SJSA1 (cell line): ENCODE results near the gene TMEM59L. TPM values are rescaled to one million over a fixed set of nuclear protein-coding genes. Genes with fewer than 3 reads are reported as not detected.

Experiments used
- DNase-seq, 2 experiments: peaks; one replicate each; pipeline ENCODE4 v3.0.0-alpha.2; 2015 to 2020; ENCODE audit warnings: low spot score in 2 of 2, low read depth in 1 of 2
- H3K27ac ChIP-seq: fragments of 250-450 bp; sonication (Bioruptor Pico); 2 replicates; pipeline ENCODE4 v1.5.1; 2020; ENCODE audit warnings: mild to moderate bottlenecking, moderate library complexity
- H3K27me3 ChIP-seq: fragments of 250-450 bp; sonication (Bioruptor Pico); replicated peaks from 2 replicates; pipeline ENCODE4 v1.5.1; 2020; ENCODE audit warnings: mild to moderate bottlenecking, moderate library complexity
- H3K36me3 ChIP-seq: fragments of 250-450 bp; sonication (Bioruptor Pico); 2 replicates; pipeline ENCODE4 v1.5.1; 2020; ENCODE audit warnings: mild to moderate bottlenecking
- H3K4me1 ChIP-seq: fragments of 250-450 bp; sonication (Bioruptor Pico); replicated peaks from 2 replicates; pipeline ENCODE4 v1.6.1; 2021; ENCODE audit warnings: mild to moderate bottlenecking
- H3K4me3 ChIP-seq: fragments of 250-450 bp; sonication (Bioruptor Pico); 2 replicates; pipeline ENCODE4 v1.5.1; 2020; ENCODE audit warnings: mild to moderate bottlenecking
- H3K9me3 ChIP-seq: fragments of 250-450 bp; sonication (Bioruptor Pico); replicated peaks from 2 replicates; pipeline ENCODE4 v1.5.1; 2020; ENCODE audit warnings: mild to moderate bottlenecking
- total RNA-seq: library from RNA; depleted of rRNA; stranded (reverse); fragments of >200 nt; shearing (Covaris generic); gene quantifications from 2 replicates; pipeline ENCODE4 v1.2.3, GENCODE V29; 2014

TMEM59L gene
- total RNA-seq, 1 experiment from 2014 or later, result not detected

GRCh38 chr19:18629166-18630088 lies 16.8 kb downstream of the TMEM59L start:
- H3K9me3 ChIP-seq, result no peaks in the 10 kb centered on the region; the same call in 1 of the 2 replicates
- no peak overlapping the region for H3K27ac ChIP-seq
- H3K27me3 ChIP-seq, result no peaks in the 10 kb centered on the region
- no peak for DNase-seq
- H3K36me3 ChIP-seq, result no peaks in the 10 kb centered on the region
- no peaks in the 10 kb centered on the region for H3K4me1 ChIP-seq
- H3K4me3 ChIP-seq, result no peak overlapping the region

GRCh38 chr19:18633321-18633720 lies 20.7 kb downstream of the TMEM59L start:
- Histone ChIP-seq H3K4me1 (peaks cover 3% of the 10 kb centered on the region; the same call in 1 of the 2 replicates), H3K36me3 (no peaks in the 10 kb centered on the region)
- no peak for DNase-seq

GRCh38 chr19:18634612-18635297 lies 22.1 kb downstream of the TMEM59L start:
- DNase-seq, result no peak

More at GRCh38 chr19:18633321-18633720, 20.7 kb downstream of the TMEM59L start:
- Histone ChIP-seq H3K4me3 (no peak overlapping the region), H3K9me3 (no peaks in the 10 kb centered on the region), H3K27me3 (0 out of 2 replicates have a peak, but pooled peaks cover 8% of the 10 kb centered on the region), H3K27ac (no peak overlapping the region)

GRCh38 chr19:18635831-18636182 lies 23.1 kb downstream of the TMEM59L start:
- peaks cover 3% of the 10 kb centered on the region; the same call in 1 of the 2 replicates for H3K4me1 ChIP-seq
- DNase-seq, result no peak
- no peak overlapping the region for H3K27ac ChIP-seq
- H3K9me3 ChIP-seq, result no peaks in the 10 kb centered on the region
- no peaks in the 10 kb centered on the region for H3K36me3 ChIP-seq
- no peak overlapping the region for H3K4me3 ChIP-seq
- 0 out of 2 replicates have a peak, but pooled peaks cover 8% of the 10 kb centered on the region for H3K27me3 ChIP-seq

More at GRCh38 chr19:18634612-18635297, 22.1 kb downstream of the TMEM59L start:
- H3K27ac ChIP-seq, result no peak overlapping the region
- H3K27me3 ChIP-seq, result 0 out of 2 replicates have a peak, but pooled peaks cover 8% of the 10 kb centered on the region
- peaks cover 3% of the 10 kb centered on the region; the same call in 1 of the 2 replicates for H3K4me1 ChIP-seq
- H3K4me3 ChIP-seq, result no peak overlapping the region
- no peaks in the 10 kb centered on the region for H3K9me3 ChIP-seq
- H3K36me3 ChIP-seq, result no peaks in the 10 kb centered on the region

GRCh38 chr19:18636183-18636968 lies 23.7 kb downstream of the TMEM59L start:
- peak; percentile 76 to 95 for DNase-seq

GRCh38 chr19:18636969-18637629 lies 24.4 kb downstream of the TMEM59L start, which contains the start of gene KLHL26:
Gene KLHL26 (plus strand): TSS chr19:18637028. CDS start chr19:18637055, 27 bp downstream.
- no peak for DNase-seq
- no peaks in the 10 kb centered on the region for H3K9me3 ChIP-seq
- H3K27ac ChIP-seq, result no peak within 1 kb of the TSS

More at GRCh38 chr19:18636183-18636968, 23.7 kb downstream of the TMEM59L start:
- H3K27ac ChIP-seq, result no peak overlapping the region
- no peaks in the 10 kb centered on the region for H3K9me3 ChIP-seq
- H3K4me3 ChIP-seq, result peak overlapping the region; percentile 66
- H3K4me1 ChIP-seq, result peaks cover 3% of the 10 kb centered on the region; the same call in 1 of the 2 replicates
- 0 out of 2 replicates have a peak, but pooled peaks cover 8% of the 10 kb centered on the region for H3K27me3 ChIP-seq
- H3K36me3 ChIP-seq, result no peaks in the 10 kb centered on the region

GRCh38 chr19:18637673-18638630 lies 25.3 kb downstream of the TMEM59L start:
- Histone ChIP-seq H3K27ac (no peak overlapping the region), H3K4me3 (peak overlapping the region; percentile 66; the same call in 1 of the 2 replicates), H3K27me3 (0 out of 2 replicates have a peak, but pooled peaks cover 8% of the 10 kb centered on the region), H3K9me3 (no peaks in the 10 kb centered on the region), H3K36me3 (no peaks in the 10 kb centered on the region), H3K4me1 (peaks cover 3% of the 10 kb centered on the region; the same call in 1 of the 2 replicates)
- no peak for DNase-seq

More at GRCh38 chr19:18636969-18637629, 24.4 kb downstream of the TMEM59L start, which contains the start of gene KLHL26:
- Histone ChIP-seq H3K36me3 (no peaks in the 10 kb centered on the region), H3K4me3 (peak within 1 kb of the TSS; percentile 66), H3K4me1 (peaks cover 3% of the 10 kb centered on the region; the same call in 1 of the 2 replicates), H3K27me3 (0 out of 2 replicates have a peak, but pooled peaks cover 8% of the 10 kb centered on the region)

- 0 out of 2 replicates have a peak, but pooled peaks cover 6% of the 10 kb centered on the region for H3K27me3 ChIP-seq
- no peak overlapping the region for H3K27ac ChIP-seq
- H3K36me3 ChIP-seq, result no peaks in the 10 kb centered on the region
- no peak for DNase-seq
- peaks cover 3% of the 10 kb centered on the region; the same call in 1 of the 2 replicates for H3K4me1 ChIP-seq
- H3K4me3 ChIP-seq, result no peak overlapping the region
- H3K9me3 ChIP-seq, result no peaks in the 10 kb centered on the region
These were observed 27.1 kb downstream of the TMEM59L start for GRCh38 chr19:18639706-18640243.

GRCh38 chr19:18644196-18645034 lies 31.7 kb downstream of the TMEM59L start:
- DNase-seq, result no peak
- no peak overlapping the region for H3K4me3 ChIP-seq
- no peaks in the 10 kb centered on the region for H3K4me1 ChIP-seq
- no peaks in the 10 kb centered on the region for H3K27me3 ChIP-seq
- H3K36me3 ChIP-seq, result no peaks in the 10 kb centered on the region
- no peaks in the 10 kb centered on the region for H3K9me3 ChIP-seq
- no peak overlapping the region for H3K27ac ChIP-seq

GRCh38 chr19:18645035-18645511 lies 32.4 kb downstream of the TMEM59L start:
- no peak overlapping the region for H3K4me3 ChIP-seq
- no peak for DNase-seq
- peaks cover under 1% of the 10 kb centered on the region; the same call in 1 of the 2 replicates for H3K4me1 ChIP-seq
- H3K36me3 ChIP-seq, result no peaks in the 10 kb centered on the region
- no peak overlapping the region for H3K27ac ChIP-seq
- H3K9me3 ChIP-seq, result no peaks in the 10 kb centered on the region
- H3K27me3 ChIP-seq, result no peaks in the 10 kb centered on the region
